Colonic mucosa (tissue), 4 donors: ENCODE results near the gene AFM. TPM values are rescaled to one million over a fixed set of nuclear protein-coding genes. Genes with fewer than 3 reads are reported as not detected.
"Not testable (repeated sequence)": the region's sequence is repeated elsewhere in the genome, so short reads cannot be mapped to it uniquely, and the experiment has no call there.

ENCODE experiments used
- DNase-seq: peaks from one replicate; pipeline ENCODE4 v3.0.0-alpha.2; 2020
- H3K27ac ChIP-seq: fragments of 200-600 bp; one replicate; pipeline ENCODE4 v1.8.0; 2021
- H3K27me3 ChIP-seq: fragments of 200-600 bp; one replicate; pipeline ENCODE4 v1.8.0; 2021
- H3K36me3 ChIP-seq: fragments of 200-600 bp; one replicate; pipeline ENCODE4 v1.8.0; 2021
- H3K4me1 ChIP-seq: fragments of 200-600 bp; one replicate; pipeline ENCODE4 v1.8.0; 2021; ENCODE audit warnings: mild to moderate bottlenecking
- H3K4me3 ChIP-seq: fragments of 200-600 bp; one replicate; pipeline ENCODE4 v1.8.0; 2021
- H3K9ac ChIP-seq, 2 donors: one replicate each; pipeline ENCODE4 v1.7.0; 2013; ENCODE audit warnings: control low read depth in 2 of 2, low read depth in 2 of 2, low read length in 2 of 2
- H3K9me3 ChIP-seq: fragments of 200-600 bp; one replicate; pipeline ENCODE4 v1.8.0; 2021
- CTCF ChIP-seq: fragments of 200-600 bp; IDR thresholded peaks from one replicate; pipeline ENCODE4 v1.8.0; 2022; ENCODE audit warnings: antibody characterized with exemption, mild to moderate bottlenecking
- intact Hi-C: fragments of 100-400 bp; cut with DNase I; formaldehyde crosslinking; loops from one replicate; pipeline ENCODE4 v1.14.1; 2022
- total RNA-seq, 2 donors: library from RNA; stranded (reverse); fragmentation: NEBNext Ultra II Directional in 1 of 2; extraction: Animal tissue kit (Norgen Biotek cat#: 25700) in 1 of 2; gene quantifications; one replicate each; pipeline ENCODE4 v1.2.1, GENCODE V29; 2021
- donor health status: healthy.
- donor health status: DM: no; HTN: no; CAD: no.
- donor health status: DM: no; HTN: no; CAD: no.

The AFM gene
- total RNA-seq, 2 donors from 2014 or later = 0.27 TPM; not detected in 1

- Histone ChIP-seq H3K4me3 (no peak overlapping the region), H3K27me3 (no peaks in the 10 kb centered on the region), H3K4me1 (no peaks in the 10 kb centered on the region), H3K9me3 (no peaks in the 10 kb centered on the region), H3K27ac (no peak overlapping the region), H3K36me3 (no peaks in the 10 kb centered on the region), H3K9ac (no peak overlapping the region)
- no peak for DNase-seq
- intact Hi-C loops = no loop called here
- TF ChIP-seq CTCF = no peak
Measured at GRCh38 chr4:73541251-73541650, 59.7 kb downstream of the AFM start.

GRCh38 chr4:73544620-73545019, 63.1 kb downstream of the AFM start:
- no peak for TF ChIP-seq CTCF
- H3K27me3 ChIP-seq = no peaks in the 10 kb centered on the region
- H3K9ac ChIP-seq = no peak overlapping the region
- DNase-seq = no peak
- H3K27ac ChIP-seq = no peak overlapping the region
- no peaks in the 10 kb centered on the region for H3K4me1 ChIP-seq
- no peaks in the 10 kb centered on the region for H3K36me3 ChIP-seq
- intact Hi-C loops = no loop called here
- H3K4me3 ChIP-seq = no peak overlapping the region
- H3K9me3 ChIP-seq = no peaks in the 10 kb centered on the region

GRCh38 chr4:73550865-73551264, 69.3 kb downstream of the AFM start:
- H3K27me3 ChIP-seq, DNase-seq, H3K36me3 ChIP-seq, H3K9me3 ChIP-seq, H3K9ac ChIP-seq, intact Hi-C loops, H3K27ac ChIP-seq, H3K4me1 ChIP-seq, H3K4me3 ChIP-seq: not testable (repeated sequence)

Other genes starting within 250 kb of the AFM start
- 10 to 100 TPM; 51.5 to 59.2 TPM for gene ANKRD17, start 222.9 kb upstream of the AFM start, total RNA-seq
- gene ALB, start 77.5 kb upstream of the AFM start, total RNA-seq = 10 to 100 TPM in 1 of 2 donors, 1 to 10 TPM in 1; 3.2 to 65.4 TPM
- gene AFP, start 45.5 kb upstream of the AFM start, total RNA-seq = 1 to 10 TPM in 1 of 2 donors, under 1 TPM in 1; 0.48 to 4.6 TPM
- gene RASSF6, start 138.7 kb downstream of the AFM start, total RNA-seq = 10 to 100 TPM; 13.8 to 38.9 TPM